Keratinocyte (primary cell): Measurements from ENCODE around the gene PDE3A.

Experiments
- EZH2 ChIP-seq: IDR thresholded peaks from one replicate; pipeline ENCODE4 v1.6.1; 2012; ENCODE audit warnings: inconsistent platforms, mild to moderate bottlenecking, low read length, moderate library complexity
- TF ChIP-seq, protein P1 (sequence below), 3 experiments: IDR thresholded peaks in 1 of 3; conservative IDR thresholded peaks in 1 of 3; optimal IDR thresholded peaks in 1 of 3; 2 replicates in 2 of 3; 3 replicates in 1 of 3; pipeline versions ENCODE3 to v1.5.1; 2011; ENCODE audit warnings: low read length in 3 of 3, mild to moderate bottlenecking in 3 of 3, moderate library complexity in 2 of 3, control low read depth in 1 of 3, inconsistent platforms in 1 of 3; ENCODE audit not compliant: insufficient read depth in 2 of 3; ENCODE audit errors: extremely low read depth in 1 of 3

GRCh38 chr12:20657496-20657895 lies 289.2 kb downstream of the PDE3A start:
- TF ChIP-seq, protein P1, sequence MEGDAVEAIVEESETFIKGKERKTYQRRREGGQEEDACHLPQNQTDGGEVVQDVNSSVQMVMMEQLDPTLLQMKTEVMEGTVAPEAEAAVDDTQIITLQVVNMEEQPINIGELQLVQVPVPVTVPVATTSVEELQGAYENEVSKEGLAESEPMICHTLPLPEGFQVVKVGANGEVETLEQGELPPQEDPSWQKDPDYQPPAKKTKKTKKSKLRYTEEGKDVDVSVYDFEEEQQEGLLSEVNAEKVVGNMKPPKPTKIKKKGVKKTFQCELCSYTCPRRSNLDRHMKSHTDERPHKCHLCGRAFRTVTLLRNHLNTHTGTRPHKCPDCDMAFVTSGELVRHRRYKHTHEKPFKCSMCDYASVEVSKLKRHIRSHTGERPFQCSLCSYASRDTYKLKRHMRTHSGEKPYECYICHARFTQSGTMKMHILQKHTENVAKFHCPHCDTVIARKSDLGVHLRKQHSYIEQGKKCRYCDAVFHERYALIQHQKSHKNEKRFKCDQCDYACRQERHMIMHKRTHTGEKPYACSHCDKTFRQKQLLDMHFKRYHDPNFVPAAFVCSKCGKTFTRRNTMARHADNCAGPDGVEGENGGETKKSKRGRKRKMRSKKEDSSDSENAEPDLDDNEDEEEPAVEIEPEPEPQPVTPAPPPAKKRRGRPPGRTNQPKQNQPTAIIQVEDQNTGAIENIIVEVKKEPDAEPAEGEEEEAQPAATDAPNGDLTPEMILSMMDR (optimal IDR thresholded peaks at IDR 0.05 in 1 of 3, IDR thresholded peaks at IDR 0.05 in 1 of 3, conservative IDR thresholded peaks at IDR 0.05 in 1 of 3; ENCODE audit: extremely low read depth in 1 of 3, insufficient read depth in 2 of 3, low read length in 3 of 3), result no peak
- TF ChIP-seq EZH2, result no peak
